ENCODE results near the gene PTRH1. TPM values are rescaled to one million over a fixed set of nuclear protein-coding genes. Genes with fewer than 3 reads are reported as not detected.

The PTRH1 gene
- total and polyA plus RNA-seq, 2 of the 13 experiments (the other 11 are each of a cell fraction or from before 2014, with no cell fraction given): 4.0 to 10.4 TPM

- ATAC-seq: no peak
- DNase-seq (ENCODE audit: low spot score): no peak
- no peak for TF ChIP-seq ZNF629 (CRISPR knock-in tag; conservative IDR thresholded peaks at IDR 0.05)
- TF ChIP-seq SKIL (CRISPR knock-in tag; IDR thresholded peaks at IDR 0.05; ENCODE audit: borderline replicate concordance): no peak
- TF ChIP-seq POLR2A (IDR thresholded peaks at IDR 0.05; ENCODE audit: insufficient read depth in 1 of 2, low read depth in 2 of 2, low read length in 2 of 2): no peak
- no peak for TF ChIP-seq ZNF775 (CRISPR knock-in tag; IDR thresholded peaks at IDR 0.05; ENCODE audit: borderline replicate concordance)
- TF ChIP-seq TEAD2 (CRISPR knock-in tag; IDR thresholded peaks at IDR 0.05): no peak
- no peak for TF ChIP-seq ZMYM3 (CRISPR knock-in tag; IDR thresholded peaks at IDR 0.05)
- TF ChIP-seq MED8 (CRISPR knock-in tag; IDR thresholded peaks at IDR 0.05; ENCODE audit: insufficient replicate concordance): no peak
- TF ChIP-seq ZNF660 (CRISPR knock-in tag; IDR thresholded peaks at IDR 0.05; ENCODE audit: borderline replicate concordance, low read depth): no peak
- TF ChIP-seq, protein P1, sequence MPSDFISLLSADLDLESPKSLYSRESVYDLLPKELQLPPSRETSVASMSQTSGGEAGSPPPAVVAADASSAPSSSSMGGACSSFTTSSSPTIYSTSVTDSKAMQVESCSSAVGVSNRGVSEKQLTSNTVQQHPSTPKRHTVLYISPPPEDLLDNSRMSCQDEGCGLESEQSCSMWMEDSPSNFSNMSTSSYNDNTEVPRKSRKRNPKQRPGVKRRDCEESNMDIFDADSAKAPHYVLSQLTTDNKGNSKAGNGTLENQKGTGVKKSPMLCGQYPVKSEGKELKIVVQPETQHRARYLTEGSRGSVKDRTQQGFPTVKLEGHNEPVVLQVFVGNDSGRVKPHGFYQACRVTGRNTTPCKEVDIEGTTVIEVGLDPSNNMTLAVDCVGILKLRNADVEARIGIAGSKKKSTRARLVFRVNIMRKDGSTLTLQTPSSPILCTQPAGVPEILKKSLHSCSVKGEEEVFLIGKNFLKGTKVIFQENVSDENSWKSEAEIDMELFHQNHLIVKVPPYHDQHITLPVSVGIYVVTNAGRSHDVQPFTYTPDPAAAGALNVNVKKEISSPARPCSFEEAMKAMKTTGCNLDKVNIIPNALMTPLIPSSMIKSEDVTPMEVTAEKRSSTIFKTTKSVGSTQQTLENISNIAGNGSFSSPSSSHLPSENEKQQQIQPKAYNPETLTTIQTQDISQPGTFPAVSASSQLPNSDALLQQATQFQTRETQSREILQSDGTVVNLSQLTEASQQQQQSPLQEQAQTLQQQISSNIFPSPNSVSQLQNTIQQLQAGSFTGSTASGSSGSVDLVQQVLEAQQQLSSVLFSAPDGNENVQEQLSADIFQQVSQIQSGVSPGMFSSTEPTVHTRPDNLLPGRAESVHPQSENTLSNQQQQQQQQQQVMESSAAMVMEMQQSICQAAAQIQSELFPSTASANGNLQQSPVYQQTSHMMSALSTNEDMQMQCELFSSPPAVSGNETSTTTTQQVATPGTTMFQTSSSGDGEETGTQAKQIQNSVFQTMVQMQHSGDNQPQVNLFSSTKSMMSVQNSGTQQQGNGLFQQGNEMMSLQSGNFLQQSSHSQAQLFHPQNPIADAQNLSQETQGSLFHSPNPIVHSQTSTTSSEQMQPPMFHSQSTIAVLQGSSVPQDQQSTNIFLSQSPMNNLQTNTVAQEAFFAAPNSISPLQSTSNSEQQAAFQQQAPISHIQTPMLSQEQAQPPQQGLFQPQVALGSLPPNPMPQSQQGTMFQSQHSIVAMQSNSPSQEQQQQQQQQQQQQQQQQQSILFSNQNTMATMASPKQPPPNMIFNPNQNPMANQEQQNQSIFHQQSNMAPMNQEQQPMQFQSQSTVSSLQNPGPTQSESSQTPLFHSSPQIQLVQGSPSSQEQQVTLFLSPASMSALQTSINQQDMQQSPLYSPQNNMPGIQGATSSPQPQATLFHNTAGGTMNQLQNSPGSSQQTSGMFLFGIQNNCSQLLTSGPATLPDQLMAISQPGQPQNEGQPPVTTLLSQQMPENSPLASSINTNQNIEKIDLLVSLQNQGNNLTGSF (CRISPR knock-in tag; IDR thresholded peaks at IDR 0.05): no peak
- TF ChIP-seq PBX3 (CRISPR knock-in tag; IDR thresholded peaks at IDR 0.05; ENCODE audit: borderline replicate concordance): no peak
- TF ChIP-seq MAZ (IDR thresholded peaks at IDR 0.05; ENCODE audit: borderline replicate concordance, low read depth, low read length): no peak
- TF ChIP-seq MAZ (CRISPR knock-in tag; IDR thresholded peaks at IDR 0.05; ENCODE audit: low read depth): no peak
- TF ChIP-seq CSRNP1 (CRISPR knock-in tag; IDR thresholded peaks at IDR 0.05): no peak
- TF ChIP-seq NKX3-1 (CRISPR knock-in tag; IDR thresholded peaks at IDR 0.05): no peak
Observed at GRCh38 chr9:127673234-127673633, 42.2 kb downstream of the PTRH1 start.

More at GRCh38 chr9:127673234-127673633, 42.2 kb downstream of the PTRH1 start:
- 68% methylated on average over 7 of the region's 7 CpGs for WGBS (ENCODE audit: low lambda C conversion rate)
- Histone ChIP-seq H3K9me3 (ENCODE audit: low read length) (no peaks in the 10 kb centered on the region), H3K4me2 (ENCODE audit: low read depth, low read length) (no peak overlapping the region), H4K20me1 (ENCODE audit: insufficient read depth, low read length) (no peaks in the 10 kb centered on the region), H3K79me2 (ENCODE audit: insufficient read depth, low read length) (no peaks in the 10 kb centered on the region), H3K4me1 (ENCODE audit: insufficient read depth, low read length) (no peaks in the 10 kb centered on the region), H3K4me3 (replicated peaks in 1 of 3; ENCODE audit: insufficient read depth in 1 of 3, low read depth in 2 of 3, low read length in 3 of 3) (no peak overlapping the region), H3K9ac (ENCODE audit: insufficient read depth, low read depth, low read length) (no peak overlapping the region), H3K27me3 (ENCODE audit: control insufficient read depth in 1 of 2, insufficient read depth in 2 of 2, low read length in 2 of 2) (no peaks in the 10 kb centered on the region), H2AFZ (ENCODE audit: low read length) (no peak overlapping the region), H3K27ac (ENCODE audit: extremely low read length, insufficient read depth, low read length) (no peak overlapping the region), H3K36me3 (replicated peaks in 1 of 2; ENCODE audit: control insufficient read depth in 1 of 2, insufficient read depth in 2 of 2, low read length in 2 of 2) (no peaks in the 10 kb centered on the region)
- intact Hi-C loops (cut with micrococcal nuclease; ENCODE audit: unreplicated experiment): no loop called here
- ChIA-PET CTCF (ENCODE audit: low intra/inter-chr PET ratio, low total read pairs) (no interaction called here), POLR2A (no interaction called here)
- FAIRE-seq: no peak
- in situ Hi-C loops (cut with HindIII; ENCODE audit: extremely low pct_ligation_motif_present, low pct_unique_long_range_greater_than_20kb): no loop called here
- no TSS peak for BruUV-seq (replicated peaks)
